Fibroblast of skin of scalp (primary cell): ENCODE data around the gene SRPK1.

ENCODE experiments used
- DNase-seq: peaks from one replicate; pipeline ENCODE4 v3.0.0-alpha.2; 2013

Gene SRPK1

DNA sequence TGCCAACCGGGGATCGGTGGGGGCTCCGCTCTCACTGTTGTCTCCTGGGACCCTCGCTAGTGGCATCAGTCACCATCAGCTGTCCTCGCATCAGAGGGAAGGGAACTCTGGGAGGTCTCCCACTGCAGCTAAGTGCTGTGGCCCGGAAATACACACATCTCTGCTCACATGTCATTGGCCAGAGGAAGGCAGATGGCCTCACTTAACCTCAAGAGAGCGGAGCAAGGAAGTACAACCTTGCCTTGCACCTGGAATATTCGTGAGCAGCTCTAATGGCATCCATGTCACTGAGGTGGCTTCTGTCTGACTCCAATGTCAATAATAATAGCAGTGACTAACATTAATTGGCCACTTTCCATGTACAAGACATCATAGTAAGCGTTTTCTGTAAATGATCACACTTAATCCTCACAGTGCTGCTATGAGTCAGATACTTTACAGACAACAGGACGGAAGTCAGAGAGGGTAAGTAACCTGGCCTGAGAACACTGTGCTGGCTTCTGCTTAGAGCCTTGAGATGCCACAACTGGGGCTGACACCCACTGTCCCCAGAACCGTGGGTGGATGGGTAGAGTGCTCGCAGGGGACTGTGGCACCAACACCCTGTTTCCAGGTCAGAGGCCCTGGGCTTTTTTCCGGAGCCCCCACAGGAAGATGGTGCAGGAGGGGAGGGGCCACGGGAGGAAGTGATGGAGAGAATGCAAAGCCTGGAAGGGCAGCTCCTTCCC is 109.8 kb downstream of the SRPK1 start:
- peak; percentile 41 for DNase-seq

DNA sequence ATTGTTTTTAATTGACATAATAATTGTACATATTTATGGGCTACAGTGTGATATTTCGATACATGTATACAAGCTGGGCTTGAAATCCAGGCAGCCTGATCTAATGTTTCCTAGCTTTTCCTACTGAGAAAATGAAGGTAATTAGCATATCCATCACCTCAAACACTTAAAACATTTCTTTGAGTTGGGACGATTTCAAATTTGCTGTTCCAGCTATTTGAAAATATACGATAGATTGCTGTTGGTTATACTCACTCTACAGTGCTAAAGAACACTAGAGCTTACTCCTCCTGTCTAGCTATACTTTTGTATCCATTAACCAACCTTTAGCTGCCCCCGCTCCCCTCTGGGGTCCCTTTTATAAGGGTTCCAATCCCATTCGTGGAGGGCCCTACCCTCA is 111.1 kb downstream of the SRPK1 start:
- no peak for DNase-seq

DNA sequence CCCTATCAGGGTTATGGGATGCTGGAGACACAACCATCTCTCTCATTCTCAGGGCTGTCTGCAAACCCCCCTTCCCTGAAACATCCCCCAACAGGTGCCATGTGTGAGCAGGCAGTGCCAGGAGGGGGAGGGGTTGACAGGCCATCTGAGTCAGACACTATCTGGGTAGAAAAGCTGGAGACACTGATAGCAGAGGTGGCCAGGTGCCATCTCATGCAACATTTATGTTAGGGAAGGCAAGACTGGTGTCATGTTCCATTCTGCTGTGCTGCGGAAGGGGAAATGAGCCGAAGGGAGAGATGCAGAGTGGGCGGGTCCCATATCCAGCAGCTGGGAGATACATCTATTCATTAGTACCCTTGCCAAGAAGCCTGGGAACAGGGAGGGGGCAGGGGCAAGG is 112.2 kb downstream of the SRPK1 start:
- no peak for DNase-seq

DNA sequence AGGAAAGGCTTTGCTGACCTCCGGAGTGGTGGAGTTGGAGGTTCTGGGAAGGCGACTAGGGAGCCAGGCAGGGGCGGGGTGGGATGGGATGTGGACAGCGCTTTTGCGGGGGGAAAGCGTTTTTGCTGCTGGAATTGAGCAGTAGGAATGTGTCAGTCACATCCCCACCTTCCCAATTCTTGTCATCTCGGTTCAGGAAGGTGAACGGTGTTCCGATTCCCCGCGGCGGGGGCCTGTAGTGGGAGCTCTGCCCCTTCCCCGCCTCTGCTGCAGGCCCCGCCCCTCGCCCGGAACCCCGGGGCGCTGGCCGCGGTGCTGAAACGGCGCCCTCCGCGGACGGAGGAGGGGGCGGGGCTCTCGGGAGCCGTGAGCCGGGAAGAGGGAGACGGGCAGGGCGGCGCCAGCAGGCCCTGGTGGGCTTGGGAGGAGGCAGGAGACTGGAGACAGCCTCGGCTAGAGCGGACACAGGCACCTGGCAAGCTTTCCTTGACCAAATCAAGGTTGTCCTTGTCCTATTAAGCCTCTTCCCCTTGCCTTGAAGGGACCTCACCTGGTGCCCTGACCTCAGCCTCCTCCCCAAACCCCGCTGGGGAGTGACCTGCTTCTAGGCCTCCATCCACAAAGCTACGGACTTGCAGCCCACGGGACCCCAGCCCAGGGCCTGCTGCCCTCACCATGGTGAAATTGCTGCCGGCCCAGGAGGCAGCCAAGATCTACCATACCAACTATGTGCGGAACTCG is 115.7 kb downstream of the SRPK1 start, which contains the start of gene LHFPL5:
Gene LHFPL5 (plus strand): TSS at position 357 of the 741 bp plus-strand sequence. CDS start 319 bp downstream, at position 676.
- DNase-seq: peak; percentile 40

DNA sequence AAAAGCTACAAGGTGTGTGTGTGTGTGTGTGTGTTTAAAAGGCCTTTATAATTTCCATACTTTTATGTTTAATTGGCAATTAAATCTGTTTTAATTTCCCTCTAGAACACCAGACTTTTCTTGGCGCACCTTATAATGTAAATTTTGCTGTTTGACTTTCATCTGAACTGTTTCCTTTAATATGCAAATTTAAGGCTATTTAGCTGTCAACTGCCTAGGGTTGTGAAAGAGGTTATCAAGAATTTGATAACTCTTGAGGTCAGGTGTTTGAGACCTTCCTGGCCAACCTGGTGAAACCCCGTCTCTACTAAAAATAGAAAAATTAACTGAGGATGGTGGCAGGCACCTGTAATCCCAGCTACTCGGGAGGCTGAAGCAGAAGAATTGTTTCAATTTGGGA is 119.8 kb downstream of the SRPK1 start:
- no peak for DNase-seq

DNA sequence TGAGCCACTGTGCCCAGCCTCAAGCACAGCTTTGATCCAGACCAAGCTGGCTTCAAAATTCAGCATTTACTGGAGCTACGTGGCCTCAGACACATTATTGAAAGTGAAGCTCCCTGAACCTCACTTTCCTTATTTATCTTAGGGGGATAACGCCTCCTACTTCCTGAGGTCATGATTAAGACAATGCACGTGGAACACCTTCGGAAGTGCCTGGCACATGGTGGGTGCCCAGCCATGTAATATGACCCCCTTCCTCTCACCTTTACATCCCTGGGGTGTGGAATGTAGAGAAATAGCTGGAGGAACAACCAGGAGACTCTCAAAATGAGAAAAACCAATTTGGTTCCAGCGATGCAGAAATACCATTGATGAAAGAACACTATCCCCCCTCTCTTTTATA is 122.2 kb downstream of the SRPK1 start:
- no peak for DNase-seq

DNA sequence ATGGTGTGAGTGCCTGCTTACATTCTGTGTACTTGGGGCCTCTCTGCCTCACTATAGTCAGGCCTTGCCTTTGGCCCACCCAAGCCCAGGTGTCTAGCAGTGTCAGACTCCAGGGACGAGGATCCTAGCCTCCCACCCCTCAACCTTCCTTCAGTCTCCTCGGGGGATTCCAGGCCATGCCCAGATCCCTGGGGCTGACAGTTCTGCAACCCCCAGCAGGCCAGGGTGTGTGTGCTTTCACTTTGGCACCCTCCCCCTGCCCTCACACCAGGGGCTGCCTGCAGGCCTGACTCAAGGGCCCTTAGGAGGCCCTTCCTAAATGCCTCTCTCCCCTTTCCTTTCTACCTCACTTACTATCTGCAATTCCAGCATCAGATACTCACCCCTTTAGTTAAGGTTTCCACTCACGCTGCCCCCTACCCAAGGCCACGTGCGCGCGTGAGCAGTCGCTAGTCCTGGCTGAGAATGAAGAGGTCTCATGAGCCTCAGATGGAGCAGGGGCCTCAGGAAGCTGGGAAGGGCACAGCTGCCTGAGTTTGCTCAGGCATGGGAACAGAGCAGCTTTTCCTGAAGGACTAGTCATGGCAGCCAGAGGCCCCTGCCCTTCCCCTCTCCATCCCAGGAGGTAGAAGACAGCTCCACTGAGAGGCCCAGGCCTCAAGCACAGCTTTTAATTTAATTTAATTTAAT is 122.9 kb downstream of the SRPK1 start:
- no peak for DNase-seq

DNA sequence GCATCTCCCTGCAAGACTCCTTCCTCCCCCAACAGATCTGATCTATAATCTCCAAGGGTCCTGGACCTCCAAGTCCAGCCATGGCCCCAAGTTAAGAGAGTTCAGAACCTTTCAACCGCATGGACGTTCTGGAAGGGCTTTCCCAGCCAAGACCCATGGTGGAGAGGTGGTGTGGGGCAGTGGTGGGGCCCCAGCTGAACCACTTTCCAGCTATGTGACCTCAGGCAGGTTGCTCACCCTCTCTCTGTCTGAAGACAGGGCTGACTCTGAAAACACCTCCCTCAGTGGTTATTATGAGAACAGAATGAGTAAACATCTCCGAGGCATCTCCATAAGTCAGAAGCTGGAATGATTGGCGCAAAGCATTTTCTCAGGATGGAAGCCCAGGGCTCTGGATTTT is 124.7 kb downstream of the SRPK1 start:
- DNase-seq: no peak

DNA sequence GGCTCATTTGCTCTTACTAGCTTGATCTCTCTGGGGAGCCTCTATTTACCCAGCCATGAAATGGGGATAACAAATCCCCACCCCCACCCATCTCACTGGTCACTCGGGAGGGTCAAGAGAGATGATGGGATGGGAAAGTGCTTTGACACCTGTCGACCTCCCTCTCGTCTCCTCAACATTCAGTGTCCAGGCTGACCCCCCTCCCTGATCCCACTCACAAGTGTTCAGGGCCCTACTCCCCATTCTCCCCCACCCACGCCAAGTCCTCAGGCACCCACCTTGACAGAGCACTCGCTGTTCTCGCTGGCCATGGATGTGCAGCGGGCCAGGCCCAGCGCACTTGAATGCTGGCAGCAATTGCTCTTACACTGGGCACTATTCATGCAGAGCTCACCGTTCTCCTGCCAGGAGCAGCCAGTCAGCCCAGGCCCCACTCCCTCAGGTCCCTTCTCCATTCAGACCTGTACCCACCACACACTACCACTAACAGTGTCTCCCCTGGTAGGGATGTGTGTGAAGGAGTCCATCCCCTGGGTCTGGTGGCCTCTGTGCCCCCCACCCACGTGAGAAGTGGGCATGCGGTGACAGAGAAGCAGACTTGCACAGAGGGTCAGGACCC is 125.3 kb downstream of the SRPK1 start:
- no peak for DNase-seq

DNA sequence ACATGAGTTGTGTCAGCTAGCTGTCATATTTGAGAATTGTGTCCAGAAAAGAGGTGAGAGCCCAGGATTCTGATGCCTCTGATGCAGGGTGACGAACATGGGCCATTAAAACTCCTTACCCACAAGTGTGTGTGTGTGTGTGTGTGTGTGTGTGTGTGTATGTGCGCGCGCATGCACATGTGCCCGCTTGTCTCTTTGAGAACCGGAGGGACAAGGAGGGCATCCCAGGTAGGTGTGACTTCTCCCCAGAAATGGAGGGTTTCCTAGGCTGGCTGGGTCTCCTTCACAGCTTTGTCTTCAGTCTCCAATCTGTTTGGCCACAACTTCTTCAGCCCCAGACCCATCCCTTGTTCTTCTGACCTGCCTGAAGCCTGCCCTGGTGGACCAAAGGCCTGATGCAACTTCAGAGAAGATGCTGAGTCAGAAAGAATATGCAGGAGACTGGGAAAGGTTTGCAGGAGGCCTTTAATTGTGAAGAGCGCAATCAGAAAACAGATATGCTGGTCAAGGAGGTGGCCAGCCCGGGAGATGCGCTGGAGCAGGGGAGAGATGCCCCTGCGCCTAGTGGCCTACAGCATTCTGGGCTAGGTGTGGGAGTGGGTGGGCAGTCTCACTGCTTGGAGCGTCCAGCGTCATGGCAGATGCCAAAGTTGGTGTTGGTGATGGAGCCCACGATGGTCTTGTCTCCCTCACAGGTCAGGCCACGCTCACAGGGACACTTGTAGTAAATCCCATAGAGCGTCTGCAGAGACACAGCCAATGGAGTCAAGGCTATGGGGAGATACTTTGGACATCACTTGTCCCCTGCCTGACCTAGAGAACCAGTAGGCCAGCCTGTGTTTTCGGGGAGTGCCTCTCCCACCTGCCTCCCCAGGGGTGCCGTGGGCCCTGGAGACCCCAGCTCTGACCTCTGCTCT is 126.1 kb downstream of the SRPK1 start:
- no peak for DNase-seq

DNA sequence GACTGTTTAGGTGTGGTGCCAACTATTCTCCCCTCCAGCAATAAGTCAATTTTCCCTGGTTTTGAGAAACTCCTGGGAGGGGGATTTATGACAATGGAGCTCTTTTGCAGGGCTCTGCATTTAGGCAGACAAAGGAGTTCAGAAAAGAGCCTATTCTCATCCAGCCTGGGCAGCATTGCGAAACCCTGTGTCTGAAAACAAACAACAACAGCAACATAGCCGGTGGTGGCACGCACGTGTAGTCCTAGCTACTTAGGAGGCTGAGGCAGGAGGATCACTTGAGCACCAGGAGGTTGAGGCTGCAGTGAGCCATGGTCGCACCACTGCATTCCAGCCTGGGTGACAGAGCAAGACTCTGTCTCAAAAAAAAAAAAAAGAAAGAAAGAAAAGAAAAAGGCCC is 130.2 kb downstream of the SRPK1 start:
- no peak for DNase-seq

DNA sequence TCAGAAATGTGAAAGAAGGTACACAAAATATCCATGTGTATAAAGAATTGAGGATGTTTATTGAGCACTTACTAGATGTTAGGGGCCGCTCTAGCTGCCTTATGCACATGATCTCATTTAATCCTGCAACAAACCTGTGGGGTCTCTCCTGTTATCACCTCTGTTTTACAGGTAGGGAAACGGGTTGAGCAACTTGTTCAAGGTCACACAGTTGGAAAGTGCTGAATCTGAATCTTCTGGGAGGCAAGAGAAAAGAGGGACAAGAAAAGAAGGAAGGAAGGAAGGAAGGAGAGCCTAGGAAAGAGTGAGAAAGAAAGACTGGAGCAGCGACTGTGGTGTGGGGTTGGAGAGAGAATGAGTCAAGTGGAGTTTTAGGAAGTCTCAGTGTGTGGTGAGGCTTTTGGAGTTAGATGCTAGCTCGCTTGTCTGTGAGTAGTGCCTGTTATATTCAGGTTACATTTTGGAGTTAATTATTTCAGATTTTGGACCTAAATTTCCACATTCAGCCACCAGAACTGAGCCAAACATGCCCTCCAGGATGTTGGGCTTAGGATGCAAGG is 132.4 kb downstream of the SRPK1 start:
- DNase-seq: no peak

DNA sequence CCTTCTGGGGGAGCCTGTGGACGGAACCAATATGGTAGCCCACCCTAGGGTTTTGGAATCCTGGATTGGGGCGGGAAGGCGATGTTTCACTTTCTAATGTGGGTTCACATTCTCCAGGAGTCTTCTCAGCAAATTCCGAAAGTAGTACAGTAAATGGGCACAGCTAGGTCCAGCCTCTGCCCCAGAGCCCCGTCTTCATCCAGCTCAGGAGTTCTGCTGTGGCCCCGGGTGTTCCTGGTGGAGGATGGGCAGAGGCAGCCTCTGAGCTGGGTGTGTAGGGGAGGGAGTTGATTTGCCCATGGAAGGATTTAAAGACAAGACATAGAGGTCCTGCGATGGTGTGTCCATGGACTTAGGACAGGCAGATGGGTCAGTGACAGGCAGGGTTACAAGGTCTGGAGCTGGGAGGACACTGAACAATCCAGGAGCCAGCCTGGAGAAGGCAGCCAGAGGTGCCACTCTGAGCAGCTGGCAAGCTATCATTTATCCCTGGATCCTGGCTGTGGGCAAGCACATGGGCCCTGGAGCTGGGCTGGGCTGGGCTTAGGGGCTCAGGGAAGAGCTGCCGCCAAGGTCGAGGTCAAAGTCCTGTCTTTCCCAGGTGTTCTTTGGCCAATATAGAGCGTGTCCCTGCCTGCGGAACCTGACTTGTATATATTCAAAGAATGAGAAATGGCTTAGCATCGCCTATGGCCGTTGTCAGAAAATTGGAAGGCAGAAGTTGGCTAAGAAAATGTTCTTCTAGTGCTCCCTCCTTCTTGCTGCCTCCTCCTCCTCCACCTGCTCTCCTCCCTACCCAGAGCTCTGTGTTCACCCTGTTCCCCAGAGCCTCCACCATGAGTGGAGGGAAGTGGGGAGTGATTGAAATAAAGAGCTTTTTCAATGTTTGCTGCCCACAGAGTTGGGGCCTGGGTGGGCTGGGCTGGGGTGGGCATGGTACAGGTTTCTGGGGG is 133.4 kb downstream of the SRPK1 start:
- DNase-seq: no peak

DNA sequence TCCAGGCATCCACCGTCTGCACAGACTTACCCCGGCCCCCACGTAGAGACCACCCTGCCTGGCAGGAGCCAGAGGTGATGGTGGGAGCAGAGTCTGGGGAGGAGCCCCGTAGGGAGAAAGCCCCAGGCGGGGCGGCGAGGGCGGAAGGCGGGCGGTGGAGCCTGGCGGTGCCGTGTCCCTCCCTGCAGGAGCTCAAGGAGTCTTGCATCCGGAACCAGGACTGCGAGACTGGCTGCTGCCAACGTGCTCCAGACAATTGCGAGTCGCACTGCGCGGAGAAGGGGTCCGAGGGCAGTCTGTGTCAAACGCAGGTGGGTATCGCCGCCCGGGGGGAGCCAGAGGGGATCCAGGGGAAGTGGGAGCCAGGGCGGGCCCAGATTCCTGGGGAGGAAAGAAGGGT is 134.1 kb downstream of the SRPK1 start:
- no peak for DNase-seq

DNA sequence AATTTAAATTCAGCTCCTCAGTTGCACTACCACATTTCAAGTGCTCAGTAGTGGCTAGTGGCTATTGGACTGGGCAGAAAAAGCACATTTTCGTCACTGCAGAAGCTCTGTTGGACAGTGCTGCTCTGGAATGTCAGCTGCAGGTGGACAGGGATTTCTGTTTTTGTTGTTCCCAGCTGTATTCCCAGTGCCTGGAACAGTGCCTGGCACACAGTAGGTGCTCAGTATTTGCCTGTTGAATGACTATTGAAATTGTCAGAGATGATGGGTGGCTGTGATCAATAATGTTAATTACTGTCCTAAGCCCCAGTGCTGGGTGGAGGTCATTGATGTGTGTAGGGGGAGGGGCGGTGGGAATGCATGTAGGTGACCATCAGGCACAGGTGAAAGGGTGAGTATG is 134.6 kb downstream of the SRPK1 start:
- no peak for DNase-seq

DNA sequence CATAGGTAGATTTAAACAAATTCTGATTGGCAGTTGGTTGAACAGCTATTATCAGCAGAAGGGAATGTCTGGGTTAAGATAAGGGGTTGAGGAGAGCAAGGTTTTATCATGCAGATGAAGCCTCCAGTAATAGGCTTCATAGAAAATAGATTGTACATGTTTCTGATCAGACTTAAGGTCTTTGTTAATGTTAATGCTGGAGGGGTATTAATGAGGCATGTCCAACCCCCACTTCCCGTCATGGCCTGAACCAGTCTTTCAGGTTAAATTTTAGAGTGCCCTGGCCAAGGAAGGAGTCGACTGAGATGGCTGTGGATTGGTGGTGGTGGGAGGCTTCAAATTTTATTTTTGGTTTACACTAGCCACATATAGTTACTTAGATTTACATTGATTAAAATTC is 136.7 kb downstream of the SRPK1 start:
- no peak for DNase-seq
